ENCODE results near the gene EDC3.
"Not testable (repeated sequence)": the region's sequence is repeated elsewhere in the genome, so short reads cannot be mapped to it uniquely, and the experiment has no call there.

Gene EDC3

DNA sequence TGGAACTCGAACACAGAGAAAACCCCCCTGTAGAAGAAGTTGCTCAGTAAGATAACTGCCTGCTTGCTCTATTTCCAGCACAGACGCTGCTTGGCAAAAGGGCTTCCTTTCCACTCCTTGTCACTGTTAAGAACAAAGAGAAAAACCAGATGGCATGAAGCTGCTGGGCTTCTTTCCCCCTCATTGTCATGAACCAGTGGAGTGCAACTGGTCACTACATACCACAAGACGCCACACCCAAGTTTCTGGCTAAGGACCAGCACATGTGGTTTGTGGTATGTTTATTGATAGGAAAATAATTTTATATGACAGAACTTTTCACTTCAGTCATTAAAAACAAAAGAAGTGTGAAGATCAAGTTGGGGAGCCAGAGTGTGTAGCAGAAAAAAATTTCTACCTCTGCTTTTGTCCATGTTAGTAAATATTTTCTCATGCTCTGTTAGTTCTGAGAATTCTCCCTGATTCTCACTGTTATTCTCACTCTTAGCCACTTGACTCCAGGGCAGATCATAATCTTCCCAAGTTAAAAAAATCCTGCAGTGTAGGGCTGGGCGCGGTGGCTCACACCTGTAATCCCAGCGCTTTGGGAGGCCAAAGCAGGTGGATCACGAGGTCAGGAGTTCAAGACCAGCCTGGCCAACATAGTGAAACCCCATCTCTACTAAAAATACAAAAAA is 42.3 kb downstream of the EDC3 start:
- no peak for DNase-seq (ENCODE audit: low read depth in 2 of 2)

- no peak for DNase-seq (ENCODE audit: low read depth in 2 of 2)
Observed at GRCh38 chr15:74651242-74651741, 44.5 kb downstream of the EDC3 start.

DNA sequence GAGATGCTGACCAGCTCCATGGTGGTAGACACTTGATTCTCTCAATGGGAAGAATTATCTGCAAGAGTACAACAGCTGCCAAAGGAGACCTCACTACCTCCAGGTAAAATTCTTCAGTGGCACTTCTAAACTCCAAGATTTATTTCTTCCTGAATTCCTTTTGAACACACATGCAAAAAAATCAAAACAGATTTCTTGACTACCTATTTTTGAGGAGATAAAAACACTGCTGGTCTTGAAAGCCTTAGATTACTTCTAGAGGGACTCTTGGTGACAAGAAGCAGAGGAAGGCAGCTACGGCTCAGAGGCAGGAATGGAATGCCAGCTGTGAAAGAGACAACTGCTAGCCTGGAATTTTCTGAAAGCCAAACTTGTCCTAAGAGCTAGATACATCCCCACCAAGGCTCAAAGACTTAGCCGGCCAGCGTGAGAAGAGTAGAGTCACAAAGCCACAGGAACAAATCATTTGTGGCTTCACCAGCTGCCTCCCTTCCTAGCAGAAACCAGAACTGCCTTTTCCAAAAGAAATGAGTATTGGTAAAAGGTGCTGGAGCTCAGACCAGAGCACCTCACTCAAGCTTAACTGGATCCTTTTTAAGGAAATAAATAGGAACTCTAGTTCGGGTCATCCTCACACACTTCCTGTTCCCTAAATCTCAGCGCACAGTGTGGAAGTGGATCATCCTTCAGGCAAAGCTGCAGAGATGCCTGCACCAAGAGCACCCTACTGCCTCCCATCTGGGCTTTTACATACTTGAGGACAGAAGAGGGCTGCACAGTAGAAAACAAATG is 47.6 kb downstream of the EDC3 start:
- no peak for DNase-seq (ENCODE audit: low read depth in 2 of 2)

DNA sequence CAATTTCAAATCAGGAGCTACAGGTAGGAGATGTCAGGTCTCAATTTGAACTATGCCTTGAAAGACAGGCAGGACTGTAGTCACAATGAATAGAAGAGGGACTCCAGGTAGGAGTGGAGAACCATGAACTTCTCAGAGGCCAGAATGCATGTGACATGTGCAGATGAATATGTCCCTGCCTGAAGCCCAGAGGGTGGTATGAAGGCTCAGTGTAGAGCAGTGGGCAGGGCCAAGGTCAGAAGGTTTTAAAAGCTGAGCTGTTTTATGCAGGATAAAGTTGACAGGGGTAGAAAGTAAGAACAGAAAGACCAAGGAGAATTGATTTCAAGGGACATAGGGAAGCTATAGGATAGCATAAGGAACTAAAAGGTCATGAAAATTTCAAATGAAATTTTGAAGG is 49.3 kb downstream of the EDC3 start:
- DNase-seq (ENCODE audit: low read depth in 2 of 2): no peak

DNA sequence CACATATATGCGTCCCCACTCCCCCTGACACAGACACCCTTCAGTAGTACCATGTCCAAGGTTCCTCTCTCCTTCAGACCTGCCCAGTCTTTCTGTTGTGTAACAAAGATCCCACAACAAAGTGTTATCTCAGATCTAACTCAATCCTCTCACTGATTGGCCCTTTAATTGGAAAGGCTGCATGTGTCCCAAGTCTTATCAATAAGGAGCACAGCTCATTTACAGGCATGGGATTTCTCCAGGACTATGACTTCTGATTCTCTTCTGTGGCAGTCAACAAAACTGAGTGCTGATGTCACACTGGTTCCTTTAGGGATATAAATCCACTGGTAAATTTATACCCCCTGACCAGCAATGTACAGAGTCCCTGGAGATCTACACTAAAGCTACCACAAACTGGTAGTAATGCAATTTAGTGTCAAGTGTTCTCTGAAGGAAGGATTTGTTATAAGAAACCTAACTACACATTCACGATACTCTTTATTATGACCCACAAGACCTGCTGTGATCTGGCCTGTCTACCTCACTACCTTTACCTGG is 52.1 kb downstream of the EDC3 start:
- DNase-seq (ENCODE audit: low read depth in 2 of 2): no peak

DNA sequence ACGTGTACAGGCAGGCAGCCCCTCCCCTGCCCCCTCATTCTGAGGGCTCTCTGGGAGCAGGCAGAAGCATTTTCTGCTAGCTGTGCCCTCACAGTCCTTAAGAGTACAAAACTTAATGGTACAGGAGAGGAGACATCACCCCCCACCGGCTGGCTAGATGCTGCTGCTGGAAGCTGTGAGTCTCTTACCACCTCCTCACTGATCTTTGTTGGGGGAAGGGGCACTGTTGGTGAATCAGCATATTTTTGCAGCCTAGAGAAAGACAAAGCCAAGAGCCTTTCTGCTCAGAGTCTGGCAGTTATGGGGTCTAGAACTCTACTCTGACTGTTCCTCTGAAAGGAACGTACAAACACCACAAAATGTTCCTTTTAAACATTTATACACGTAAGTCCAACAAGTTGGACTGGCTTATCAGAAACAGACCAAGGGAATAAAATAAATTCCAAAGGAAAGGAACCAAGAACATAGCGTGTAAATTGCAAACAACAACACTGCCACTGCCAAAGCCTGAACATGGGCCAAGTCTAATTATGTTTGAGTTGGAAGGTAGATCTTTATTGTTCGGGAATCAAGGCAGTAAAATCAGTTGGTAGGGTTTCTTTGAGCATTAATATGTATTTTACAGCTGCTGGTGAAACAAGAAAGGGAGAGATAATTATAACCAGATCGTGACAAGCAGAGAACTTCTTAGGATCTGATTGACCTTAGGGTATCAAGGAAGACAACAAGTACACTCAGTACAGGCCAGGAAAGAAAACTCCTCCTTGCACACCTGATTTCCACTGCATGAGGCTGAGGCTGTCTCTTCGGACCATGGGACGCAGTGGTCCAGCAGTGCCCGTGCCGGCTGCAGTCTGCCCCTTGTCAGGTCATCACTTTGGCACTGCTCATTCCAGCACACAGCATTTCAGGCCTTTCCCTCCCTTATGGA is 52.8 kb downstream of the EDC3 start:
- DNase-seq (ENCODE audit: low read depth in 2 of 2): no peak

- DNase-seq (ENCODE audit: low read depth in 2 of 2): no peak
Observed at GRCh38 chr15:74642348-74642733, 53.5 kb downstream of the EDC3 start.

DNA sequence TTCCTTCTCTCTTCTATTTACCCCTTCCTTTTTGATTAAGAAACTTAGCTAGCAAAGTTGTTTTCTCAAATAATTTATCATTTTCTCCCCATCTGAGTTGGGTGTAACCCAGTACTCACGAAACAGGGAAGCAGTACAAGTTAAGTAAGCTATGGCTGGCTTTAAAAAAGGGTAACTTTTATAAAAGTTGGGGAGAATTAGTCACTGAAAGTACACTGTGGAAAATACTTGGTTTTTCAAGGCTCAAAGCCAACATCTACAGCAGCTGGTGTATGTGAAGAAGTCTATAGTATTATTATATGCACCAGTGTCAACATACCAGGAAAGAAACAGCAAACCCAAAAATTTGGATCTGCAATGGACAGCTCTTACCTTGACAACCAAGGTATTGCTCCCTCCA is 54.7 kb downstream of the EDC3 start:
- no peak for DNase-seq (ENCODE audit: low read depth in 2 of 2)

DNA sequence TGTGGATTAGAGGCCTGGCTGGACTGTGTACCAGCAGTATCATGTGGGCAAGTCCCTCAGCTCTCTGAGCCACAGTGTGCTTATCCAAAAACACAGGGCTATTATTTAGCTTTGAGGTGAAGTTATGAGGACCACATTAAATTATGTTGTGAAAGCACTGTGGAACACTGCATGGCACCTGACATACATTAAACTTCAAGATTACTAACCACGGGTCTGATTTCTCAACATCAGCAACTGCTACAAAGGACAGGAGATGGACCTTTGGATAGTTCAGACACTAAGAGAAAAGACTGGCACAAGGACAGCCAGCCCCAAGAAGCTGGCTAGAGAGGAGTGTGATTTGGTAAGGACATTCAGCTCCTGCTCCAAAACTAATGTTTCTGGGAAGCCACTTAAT is 58.8 kb downstream of the EDC3 start:
- no peak for DNase-seq (ENCODE audit: low read depth in 2 of 2)

DNA sequence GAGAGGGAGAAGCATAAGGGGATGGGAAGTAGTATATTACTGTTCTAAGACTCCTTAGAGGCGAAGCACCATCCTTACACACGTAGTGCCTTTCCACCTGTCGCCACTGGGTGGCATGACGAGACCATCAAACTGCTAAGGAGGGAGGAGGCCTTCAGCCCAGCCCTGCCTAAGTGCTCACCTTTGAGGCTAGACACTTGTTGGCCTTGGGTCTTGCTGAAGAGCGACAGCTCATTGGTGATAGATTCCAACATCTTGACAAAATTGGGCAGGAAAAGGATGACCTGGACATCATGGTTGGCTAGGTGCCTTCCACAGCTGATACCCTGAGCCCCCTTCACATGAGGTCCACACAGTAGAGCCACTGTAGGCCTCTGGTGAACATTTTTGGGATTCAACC is 60.6 kb downstream of the EDC3 start:
- peak; percentile 43 to 58 for DNase-seq (ENCODE audit: low read depth in 2 of 2)

GRCh38 chr15:74633781-74634180 is 62.0 kb downstream of the EDC3 start:
- DNase-seq (ENCODE audit: low read depth in 2 of 2): no peak

DNA sequence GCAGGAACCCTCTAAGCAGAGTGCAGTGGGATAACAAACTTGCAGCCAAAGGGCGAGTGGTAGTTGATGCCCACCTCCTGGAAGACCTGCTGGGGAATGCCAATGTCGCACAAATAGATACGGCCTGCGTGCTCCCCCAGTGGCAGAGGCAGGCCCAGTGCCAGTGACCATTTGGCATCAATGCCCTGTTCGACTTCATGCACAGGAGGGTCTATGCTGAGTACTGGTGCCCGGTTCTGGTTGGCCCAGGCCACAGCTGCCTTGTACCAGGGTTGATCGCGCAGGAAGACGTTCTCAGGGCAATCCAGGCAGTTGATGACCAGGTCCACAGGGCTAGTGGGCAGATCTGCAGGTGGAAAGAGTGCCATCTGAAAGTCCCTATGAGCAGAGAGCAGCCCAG is 63.2 kb downstream of the EDC3 start:
- no peak for DNase-seq (ENCODE audit: low read depth in 2 of 2)

GRCh38 chr15:74631935-74632560 is 63.8 kb downstream of the EDC3 start:
- DNase-seq (ENCODE audit: low read depth in 2 of 2): peak in 1 of 2 donors; percentile 45

- no peak for DNase-seq (ENCODE audit: low read depth in 2 of 2)
Observed at GRCh38 chr15:74631408-74631807, 64.4 kb downstream of the EDC3 start.

GRCh38 chr15:74631087-74631385 is 64.8 kb downstream of the EDC3 start:
- no peak for DNase-seq (ENCODE audit: low read depth in 2 of 2)

DNA sequence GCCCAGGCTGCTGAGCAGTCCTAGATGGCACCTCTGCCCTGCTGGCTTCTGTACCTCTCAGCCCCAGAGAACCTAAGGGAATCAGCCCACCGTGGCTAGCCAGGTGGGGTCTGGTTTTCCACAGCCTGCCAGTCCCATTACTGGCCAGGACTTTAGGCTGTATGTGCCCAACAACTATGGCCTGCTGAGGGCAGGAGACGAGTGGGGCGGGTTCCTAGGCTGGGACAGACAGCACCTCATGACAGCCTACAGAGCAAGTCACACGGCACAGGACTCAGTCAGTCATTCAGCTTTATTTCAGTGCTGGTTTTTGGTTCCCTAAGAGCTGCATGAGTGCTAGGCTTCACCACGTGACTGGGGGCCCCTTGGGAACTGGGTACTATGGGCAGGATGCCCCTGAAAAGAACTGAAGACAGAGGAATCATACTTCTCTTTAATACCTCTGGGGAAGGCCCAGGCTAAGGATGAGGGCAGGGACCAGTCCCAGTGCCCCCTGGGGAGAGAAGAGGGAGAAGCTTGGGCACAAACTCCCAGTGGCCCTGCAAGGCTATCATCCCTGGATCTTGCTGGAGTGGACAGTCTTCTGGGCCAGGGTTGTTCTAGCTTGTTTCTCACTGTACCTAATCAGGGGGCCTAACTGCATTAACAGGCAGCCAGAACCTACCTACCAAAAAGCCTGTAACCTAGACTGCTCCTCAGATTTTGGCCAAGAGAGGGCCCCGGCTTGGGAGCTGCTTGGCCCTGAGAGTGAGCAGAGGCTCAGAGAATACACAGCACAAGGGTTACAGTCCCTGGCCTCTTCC is 65.3 kb downstream of the EDC3 start:
- DNase-seq (ENCODE audit: low read depth in 2 of 2): no peak

- not testable (repeated sequence) for DNase-seq (ENCODE audit: low read depth in 2 of 2)
Observed at GRCh38 chr15:74629696-74630095, 66.1 kb downstream of the EDC3 start.

- no peak for DNase-seq (ENCODE audit: low read depth in 2 of 2)
Observed at GRCh38 chr15:74628949-74629348, 66.9 kb downstream of the EDC3 start.

GRCh38 chr15:74628199-74628598 is 67.6 kb downstream of the EDC3 start:
- no peak for DNase-seq (ENCODE audit: low read depth in 2 of 2)

- no peak for DNase-seq (ENCODE audit: low read depth in 2 of 2)
Observed at GRCh38 chr15:74627766-74628165, 68.1 kb downstream of the EDC3 start.
